DOHH2 (cell line): ENCODE measurements around the gene KCNJ1.

Experiments used
- H3F3A ChIP-seq: fragments of 200-600 bp; sonication (generic), shearing (Covaris generic); 2 replicates; pipeline ENCODE4 v1.6.0; 2016; ENCODE audit warnings: antibody characterized with exemption, mild to moderate bottlenecking; ENCODE audit not compliant: control insufficient read depth, insufficient read depth
- H3K27ac ChIP-seq: fragments of 200-600 bp; sonication (generic); 2 replicates; pipeline ENCODE4 v1.5.1; 2014; ENCODE audit warnings: low read depth, mild to moderate bottlenecking, low read length, moderate library complexity
- H3K27me3 ChIP-seq: fragments of 200-600 bp; sonication (generic); 2 replicates; pipeline ENCODE4 v1.6.1; 2014; ENCODE audit warnings: mild to moderate bottlenecking, low read length, mixed read lengths; ENCODE audit not compliant: control insufficient read depth
- H3K36me3 ChIP-seq: fragments of 200-600 bp; sonication (generic); 2 replicates; pipeline ENCODE4 v1.6.1; 2014; ENCODE audit warnings: mild to moderate bottlenecking, low read length, moderate library complexity, mixed read lengths; ENCODE audit not compliant: control insufficient read depth
- H3K4me1 ChIP-seq: fragments of 200-600 bp; sonication (generic); 2 replicates; pipeline ENCODE4 v1.6.1; 2014; ENCODE audit warnings: mild to moderate bottlenecking, low read length, mixed read lengths; ENCODE audit not compliant: control insufficient read depth
- H3K4me2 ChIP-seq: fragments of 200-600 bp; sonication (generic); 2 replicates; pipeline ENCODE4 v1.6.0; 2014; ENCODE audit warnings: mild to moderate bottlenecking, low read length, moderate library complexity
- H3K4me3 ChIP-seq: fragments of 200-600 bp; sonication (generic); 2 replicates; pipeline ENCODE4 v1.5.1; 2014; ENCODE audit warnings: mild to moderate bottlenecking, low read length, mixed read lengths
- H3K79me2 ChIP-seq: fragments of 200-600 bp; sonication (generic); 2 replicates; pipeline ENCODE4 v1.6.1; 2014; ENCODE audit warnings: mild to moderate bottlenecking, low read length, mixed read lengths; ENCODE audit not compliant: control insufficient read depth
- H3K9me2 ChIP-seq: fragments of 200-600 bp; sonication (generic); replicated peaks from 2 replicates; pipeline ENCODE4 v1.6.1; 2014; ENCODE audit warnings: mild to moderate bottlenecking, low read length, mixed read lengths; ENCODE audit not compliant: control insufficient read depth
- H3K9me3 ChIP-seq: fragments of 200-600 bp; sonication (generic); 2 replicates; pipeline ENCODE4 v1.6.1; 2014; ENCODE audit warnings: antibody characterized with exemption, low read length, mixed read lengths; ENCODE audit not compliant: control insufficient read depth, insufficient read depth
- H4K20me1 ChIP-seq: fragments of 200-600 bp; sonication (generic); 2 replicates; pipeline ENCODE4 v1.6.0; 2014; ENCODE audit warnings: low read depth, mild to moderate bottlenecking, antibody characterized with exemption, low read length, moderate library complexity; ENCODE audit not compliant: control insufficient read depth, insufficient read depth
- EZH2phosphoT487 ChIP-seq: fragments of 200-600 bp; sonication (generic); IDR thresholded peaks from 2 replicates; pipeline ENCODE4 v1.6.1; 2017; ENCODE audit warnings: borderline replicate concordance, mild to moderate bottlenecking, antibody characterized with exemption, low read length, moderate library complexity, mixed read lengths
- TF ChIP-seq, protein P1 (sequence below): fragments of 200-600 bp; sonication (generic); IDR thresholded peaks from one replicate; pipeline ENCODE4 v1.5.1; 2014; ENCODE audit warnings: antibody characterized with exemption, mild to moderate bottlenecking, low read depth, low read length; ENCODE audit not compliant: poor library complexity, severe bottlenecking

KCNJ1 gene

GRCh38 chr11:128862908-128863660 is 4.0 kb downstream of the KCNJ1 start:
- Histone ChIP-seq H3K79me2 (no peaks in the 10 kb centered on the region), H3K4me3 (no peak overlapping the region), H3F3A (no peaks in the 10 kb centered on the region), H3K27ac (no peak overlapping the region), H3K36me3 (no peaks in the 10 kb centered on the region), H3K27me3 (0 out of 2 replicates have a peak, but pooled peaks cover 5% of the 10 kb centered on the region), H4K20me1 (no peaks in the 10 kb centered on the region), H3K4me1 (peaks cover 16% of the 10 kb centered on the region), H3K4me2 (no peak overlapping the region), H3K9me3 (no peaks in the 10 kb centered on the region), H3K9me2 (no peaks in the 10 kb centered on the region)
- no peak for TF ChIP-seq EZH2phosphoT487
- TF ChIP-seq, protein P1, sequence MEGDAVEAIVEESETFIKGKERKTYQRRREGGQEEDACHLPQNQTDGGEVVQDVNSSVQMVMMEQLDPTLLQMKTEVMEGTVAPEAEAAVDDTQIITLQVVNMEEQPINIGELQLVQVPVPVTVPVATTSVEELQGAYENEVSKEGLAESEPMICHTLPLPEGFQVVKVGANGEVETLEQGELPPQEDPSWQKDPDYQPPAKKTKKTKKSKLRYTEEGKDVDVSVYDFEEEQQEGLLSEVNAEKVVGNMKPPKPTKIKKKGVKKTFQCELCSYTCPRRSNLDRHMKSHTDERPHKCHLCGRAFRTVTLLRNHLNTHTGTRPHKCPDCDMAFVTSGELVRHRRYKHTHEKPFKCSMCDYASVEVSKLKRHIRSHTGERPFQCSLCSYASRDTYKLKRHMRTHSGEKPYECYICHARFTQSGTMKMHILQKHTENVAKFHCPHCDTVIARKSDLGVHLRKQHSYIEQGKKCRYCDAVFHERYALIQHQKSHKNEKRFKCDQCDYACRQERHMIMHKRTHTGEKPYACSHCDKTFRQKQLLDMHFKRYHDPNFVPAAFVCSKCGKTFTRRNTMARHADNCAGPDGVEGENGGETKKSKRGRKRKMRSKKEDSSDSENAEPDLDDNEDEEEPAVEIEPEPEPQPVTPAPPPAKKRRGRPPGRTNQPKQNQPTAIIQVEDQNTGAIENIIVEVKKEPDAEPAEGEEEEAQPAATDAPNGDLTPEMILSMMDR = no peak

GRCh38 chr11:128862406-128862805 is 4.7 kb downstream of the KCNJ1 start:
- Histone ChIP-seq H3K4me3 (no peak overlapping the region), H3K4me2 (no peak overlapping the region), H4K20me1 (no peaks in the 10 kb centered on the region), H3K36me3 (no peaks in the 10 kb centered on the region), H3K4me1 (peaks cover 16% of the 10 kb centered on the region), H3K9me3 (no peaks in the 10 kb centered on the region), H3K27me3 (0 out of 2 replicates have a peak, but pooled peaks cover 5% of the 10 kb centered on the region), H3K9me2 (no peaks in the 10 kb centered on the region), H3F3A (no peaks in the 10 kb centered on the region), H3K79me2 (no peaks in the 10 kb centered on the region), H3K27ac (no peak overlapping the region)
- TF ChIP-seq, protein P1 = no peak
- no peak for TF ChIP-seq EZH2phosphoT487

GRCh38 chr11:128860571-128861361 is 6.3 kb downstream of the KCNJ1 start:
- no peaks in the 10 kb centered on the region for H3K9me2 ChIP-seq
- H3K27ac ChIP-seq = no peak overlapping the region
- H3K27me3 ChIP-seq = 0 out of 2 replicates have a peak, but pooled peaks cover 5% of the 10 kb centered on the region
- TF ChIP-seq, protein P1 = no peak
- no peak for TF ChIP-seq EZH2phosphoT487
- no peaks in the 10 kb centered on the region for H4K20me1 ChIP-seq
- no peak overlapping the region for H3K4me3 ChIP-seq
- no peaks in the 10 kb centered on the region for H3K36me3 ChIP-seq
- H3K79me2 ChIP-seq = no peaks in the 10 kb centered on the region
- H3K4me2 ChIP-seq = no peak overlapping the region
- H3F3A ChIP-seq = no peaks in the 10 kb centered on the region
- H3K9me3 ChIP-seq = no peaks in the 10 kb centered on the region
- H3K4me1 ChIP-seq = peaks cover 16% of the 10 kb centered on the region
